ENCODE data around the gene POLN.

GRCh38 chr4:2193326-2193725, 48.6 kb downstream of the POLN start:
- TF ChIP-seq SP1 (CRISPR knock-in tag; conservative IDR thresholded peaks at IDR 0.05) (no peak), ELF4 (CRISPR knock-in tag; IDR thresholded peaks at IDR 0.05; ENCODE audit: low read depth) (no peak), MAX (CRISPR knock-in tag; IDR thresholded peaks at IDR 0.05) (no peak), NR2C2 (CRISPR knock-in tag; IDR thresholded peaks at IDR 0.05) (no peak), FOXP1 (CRISPR knock-in tag; IDR thresholded peaks at IDR 0.05; ENCODE audit: borderline replicate concordance) (no peak), USF2 (CRISPR knock-in tag; IDR thresholded peaks at IDR 0.05) (no peak), FOXP4 (CRISPR knock-in tag; IDR thresholded peaks at IDR 0.05) (no peak), STAT6 (CRISPR knock-in tag; conservative IDR thresholded peaks at IDR 0.05; ENCODE audit: low read depth) (no peak), NR3C1 (CRISPR knock-in tag; conservative IDR thresholded peaks at IDR 0.05; ENCODE audit: low read depth) (no peak)
- TF ChIP-seq, protein P1, sequence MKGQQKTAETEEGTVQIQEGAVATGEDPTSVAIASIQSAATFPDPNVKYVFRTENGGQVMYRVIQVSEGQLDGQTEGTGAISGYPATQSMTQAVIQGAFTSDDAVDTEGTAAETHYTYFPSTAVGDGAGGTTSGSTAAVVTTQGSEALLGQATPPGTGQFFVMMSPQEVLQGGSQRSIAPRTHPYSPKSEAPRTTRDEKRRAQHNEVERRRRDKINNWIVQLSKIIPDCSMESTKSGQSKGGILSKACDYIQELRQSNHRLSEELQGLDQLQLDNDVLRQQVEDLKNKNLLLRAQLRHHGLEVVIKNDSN (CRISPR knock-in tag; IDR thresholded peaks at IDR 0.05): no peak
- TF ChIP-seq, protein P2, sequence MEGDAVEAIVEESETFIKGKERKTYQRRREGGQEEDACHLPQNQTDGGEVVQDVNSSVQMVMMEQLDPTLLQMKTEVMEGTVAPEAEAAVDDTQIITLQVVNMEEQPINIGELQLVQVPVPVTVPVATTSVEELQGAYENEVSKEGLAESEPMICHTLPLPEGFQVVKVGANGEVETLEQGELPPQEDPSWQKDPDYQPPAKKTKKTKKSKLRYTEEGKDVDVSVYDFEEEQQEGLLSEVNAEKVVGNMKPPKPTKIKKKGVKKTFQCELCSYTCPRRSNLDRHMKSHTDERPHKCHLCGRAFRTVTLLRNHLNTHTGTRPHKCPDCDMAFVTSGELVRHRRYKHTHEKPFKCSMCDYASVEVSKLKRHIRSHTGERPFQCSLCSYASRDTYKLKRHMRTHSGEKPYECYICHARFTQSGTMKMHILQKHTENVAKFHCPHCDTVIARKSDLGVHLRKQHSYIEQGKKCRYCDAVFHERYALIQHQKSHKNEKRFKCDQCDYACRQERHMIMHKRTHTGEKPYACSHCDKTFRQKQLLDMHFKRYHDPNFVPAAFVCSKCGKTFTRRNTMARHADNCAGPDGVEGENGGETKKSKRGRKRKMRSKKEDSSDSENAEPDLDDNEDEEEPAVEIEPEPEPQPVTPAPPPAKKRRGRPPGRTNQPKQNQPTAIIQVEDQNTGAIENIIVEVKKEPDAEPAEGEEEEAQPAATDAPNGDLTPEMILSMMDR (IDR thresholded peaks at IDR 0.05): no peak
- TF ChIP-seq, protein P3, sequence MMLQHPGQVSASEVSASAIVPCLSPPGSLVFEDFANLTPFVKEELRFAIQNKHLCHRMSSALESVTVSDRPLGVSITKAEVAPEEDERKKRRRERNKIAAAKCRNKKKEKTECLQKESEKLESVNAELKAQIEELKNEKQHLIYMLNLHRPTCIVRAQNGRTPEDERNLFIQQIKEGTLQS (CRISPR knock-in tag; conservative IDR thresholded peaks at IDR 0.05): no peak
- TF ChIP-seq, protein P4, sequence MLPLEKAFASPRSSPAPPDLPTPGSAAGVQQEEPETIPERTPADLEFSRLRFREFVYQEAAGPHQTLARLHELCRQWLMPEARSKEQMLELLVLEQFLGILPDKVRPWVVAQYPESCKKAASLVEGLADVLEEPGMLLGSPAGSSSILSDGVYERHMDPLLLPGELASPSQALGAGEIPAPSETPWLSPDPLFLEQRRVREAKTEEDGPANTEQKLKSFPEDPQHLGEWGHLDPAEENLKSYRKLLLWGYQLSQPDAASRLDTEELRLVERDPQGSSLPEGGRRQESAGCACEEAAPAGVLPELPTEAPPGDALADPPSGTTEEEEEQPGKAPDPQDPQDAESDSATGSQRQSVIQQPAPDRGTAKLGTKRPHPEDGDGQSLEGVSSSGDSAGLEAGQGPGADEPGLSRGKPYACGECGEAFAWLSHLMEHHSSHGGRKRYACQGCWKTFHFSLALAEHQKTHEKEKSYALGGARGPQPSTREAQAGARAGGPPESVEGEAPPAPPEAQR (CRISPR knock-in tag; IDR thresholded peaks at IDR 0.05): no peak

Measured in WTC11 (cell line).